Upper lobe of left lung (tissue), 6 donors: ENCODE results near the gene PRKD3. TPM values are rescaled to one million over a fixed set of nuclear protein-coding genes. Genes with fewer than 3 reads are reported as not detected.
A peak's percentile ranks its signal among the peaks of the same experiment; 100 is the strongest.

Experiments
- ATAC-seq, 2 donors: fragments of 200-7000 bp; cut with Tn5 transposase; one replicate each; pipeline ENCODE4 v1.9.1; 2022; ENCODE audit warnings: mild to moderate bottlenecking in 2 of 2, moderate library complexity in 2 of 2; ENCODE audit not compliant: low FRiP score in 2 of 2
- DNase-seq, 2 donors: peaks; one replicate each; pipeline ENCODE4 v3.0.0-alpha.2; 2019 to 2020
- H3K27ac ChIP-seq, 4 donors: fragments of 200-600 bp; sonication (generic); one replicate each; pipeline ENCODE4 v1.5.1; 2016 to 2019
- H3K27me3 ChIP-seq, 4 donors: fragments of 200-600 bp; sonication (generic); one replicate each; pipeline ENCODE4 v1.5.1; 2017 to 2019
- H3K36me3 ChIP-seq, 4 donors: fragments of 200-600 bp; sonication (generic); one replicate each; pipeline ENCODE4 v1.5.1; 2016 to 2019
- H3K4me1 ChIP-seq, 4 donors: fragments of 200-600 bp; sonication (generic); one replicate each; pipeline ENCODE4 v1.5.1; 2018 to 2019
- H3K4me3 ChIP-seq, 4 donors: fragments of 200-600 bp; sonication (generic); one replicate each; pipeline ENCODE4 v1.5.1; 2017 to 2019; ENCODE audit warnings: mild to moderate bottlenecking in 2 of 4, moderate library complexity in 1 of 4
- H3K9me3 ChIP-seq, 4 donors: fragments of 200-600 bp; sonication (generic); one replicate each; pipeline ENCODE4 v1.5.1; 2018 to 2019
- CTCF ChIP-seq, 6 experiments: fragments of 450-650 bp in 4 of 6; fragments of 200-600 bp in 2 of 6; sonication (generic) in 2 of 6; IDR thresholded peaks; one replicate each; pipeline ENCODE4 v1.5.1; 2016 to 2019; ENCODE audit warnings: antibody characterized with exemption in 6 of 6
- EP300 ChIP-seq, 4 donors: sonication (generic); formaldehyde crosslinking; IDR thresholded peaks; one replicate each; pipeline ENCODE4 v1.5.1; 2017; ENCODE audit warnings: antibody characterized with exemption in 4 of 4, control low read depth in 2 of 4
- POLR2A ChIP-seq, 4 donors: fragments of 450-650 bp; IDR thresholded peaks; one replicate each; pipeline ENCODE4 v1.5.1; 2016 to 2017; ENCODE audit warnings: antibody characterized with exemption in 4 of 4, mild to moderate bottlenecking in 2 of 4
- POLR2AphosphoS5 ChIP-seq, 2 donors: sonication (generic); formaldehyde crosslinking; IDR thresholded peaks; one replicate each; pipeline ENCODE4 v1.5.1; 2017; ENCODE audit warnings: antibody characterized with exemption in 2 of 2
- WGBS, 2 donors: methylation state at CpG; one replicate each; pipeline ENCODE4 v1.1.5; 2017 to 2018; 5-methylcytosine and 5-hydroxymethylcytosine counted together
- total RNA-seq, 6 donors: library from RNA; depleted of rRNA in 4 of 6; stranded (reverse); fragments of >200 nt in 4 of 6; gene quantifications; one replicate each; pipeline versions ENCODE4 v1.1.0 to v1.2.1, GENCODE V29; 2016 to 2021
- donor health status: DM: no; HTN: no; CAD: no; lungs with moderate emphysema.
- donor health status: DM: no; HTN: yes; CAD: no; lungs with severe emphysema.

The PRKD3 gene
- 10 to 100 TPM; 25.5 to 57.6 (median 39.5) TPM for total RNA-seq

- WGBS, 2 donors = 1 to 11% methylated on average over 6 to 70 of the region's 79 CpGs
- H3K4me1 ChIP-seq = peaks cover 20 to 41% (median 28%) of the 10 kb centered on the region in 4 donors
- no peaks in the 10 kb centered on the region for H3K36me3 ChIP-seq
- no peaks in the 10 kb centered on the region for H3K9me3 ChIP-seq
- ATAC-seq (peak; percentile 91 to 95), DNase-seq (peak; percentile 61 to 95)
- H3K4me3 ChIP-seq = peak within 1 kb of the TSS; percentile 66 to 90 (median 80)
- H3K27ac ChIP-seq = peak within 1 kb of the TSS; percentile 89 to 96 (median 92)
- H3K27me3 ChIP-seq = no peaks in the 10 kb centered on the region
- no peak for TF ChIP-seq CTCF (IDR thresholded peaks at IDR 0.05)
- no peak for TF ChIP-seq EP300 (IDR thresholded peaks at IDR 0.05)
- peak in 2 of 4 donors; percentile 77 for TF ChIP-seq POLR2A (IDR thresholded peaks at IDR 0.05)
- peak in 1 of 2 donors; percentile 71 for TF ChIP-seq POLR2AphosphoS5 (IDR thresholded peaks at IDR 0.05)
These were observed at the start of gene PRKD3 for GRCh38 chr2:37324786-37325624. PRKD3 (minus strand) TSS chr2:37324833; CDS start chr2:37316524, 8,309 bp downstream.

- Histone ChIP-seq H3K27me3 (no peaks in the 10 kb centered on the region), H3K9me3 (no peaks in the 10 kb centered on the region), H3K4me1 (no peaks in the 10 kb centered on the region), H3K36me3 (no peaks in the 10 kb centered on the region), H3K27ac (no peak overlapping the region), H3K4me3 (no peak overlapping the region)
- DNase-seq (no peak), ATAC-seq (no peak)
- no peak for TF ChIP-seq POLR2A (IDR thresholded peaks at IDR 0.05)
- no peak for TF ChIP-seq POLR2AphosphoS5 (IDR thresholded peaks at IDR 0.05)
- TF ChIP-seq CTCF (IDR thresholded peaks at IDR 0.05) = no peak
- TF ChIP-seq EP300 (IDR thresholded peaks at IDR 0.05) = no peak
These were observed 47.4 kb upstream of the PRKD3 start for GRCh38 chr2:37372000-37372399.

- H3K4me1 ChIP-seq = no peaks in the 10 kb centered on the region
- no peak for TF ChIP-seq CTCF (IDR thresholded peaks at IDR 0.05)
- no peak for TF ChIP-seq POLR2AphosphoS5 (IDR thresholded peaks at IDR 0.05)
- TF ChIP-seq EP300 (IDR thresholded peaks at IDR 0.05) = no peak
- TF ChIP-seq POLR2A (IDR thresholded peaks at IDR 0.05) = no peak
- H3K27me3 ChIP-seq = no peaks in the 10 kb centered on the region
- WGBS, 2 donors = 98 to 100% methylated on average over 1 of the region's 1 CpG
- DNase-seq (no peak), ATAC-seq (no peak)
- H3K9me3 ChIP-seq = no peaks in the 10 kb centered on the region
- H3K27ac ChIP-seq = no peak overlapping the region
- H3K36me3 ChIP-seq = no peaks in the 10 kb centered on the region
- no peak overlapping the region for H3K4me3 ChIP-seq
These were observed 46.0 kb upstream of the PRKD3 start for GRCh38 chr2:37370666-37371065.

- no peak for DNase-seq
- Histone ChIP-seq H3K27me3 (no peaks in the 10 kb centered on the region), H3K4me1 (no peaks in the 10 kb centered on the region), H3K9me3 (no peaks in the 10 kb centered on the region), H3K36me3 (no peaks in the 10 kb centered on the region), H3K27ac (no peak overlapping the region), H3K4me3 (no peak overlapping the region)
- TF ChIP-seq POLR2AphosphoS5 (IDR thresholded peaks at IDR 0.05) (no peak), CTCF (IDR thresholded peaks at IDR 0.05) (no peak)
- 69 to 97% methylated on average over 2 of the region's 2 CpGs for WGBS, 2 donors
- ATAC-seq = no peak
These were observed 43.4 kb upstream of the PRKD3 start for GRCh38 chr2:37367984-37368383.

- WGBS, 2 donors = 95 to 97% methylated on average over 7 of the region's 7 CpGs
- H3K4me3 ChIP-seq = no peak overlapping the region
These were observed 42.7 kb upstream of the PRKD3 start for GRCh38 chr2:37367310-37367709.

More at GRCh38 chr2:37367310-37367709, 42.7 kb upstream of the PRKD3 start:
- Histone ChIP-seq H3K27me3 (no peaks in the 10 kb centered on the region), H3K4me1 (no peaks in the 10 kb centered on the region), H3K27ac (no peak overlapping the region), H3K36me3 (no peaks in the 10 kb centered on the region), H3K9me3 (no peaks in the 10 kb centered on the region)
- DNase-seq (no peak), ATAC-seq (no peak)
- TF ChIP-seq POLR2AphosphoS5 (IDR thresholded peaks at IDR 0.05) (no peak), CTCF (IDR thresholded peaks at IDR 0.05) (no peak), EP300 (IDR thresholded peaks at IDR 0.05) (no peak), POLR2A (IDR thresholded peaks at IDR 0.05) (no peak)
